GM12874 (cell line): ENCODE measurements around the gene ELAVL4.

ENCODE experiments used
- CTCF ChIP-seq: IDR thresholded peaks from 2 replicates; pipeline ENCODE4 v1.5.1; 2011; ENCODE audit warnings: low read depth, mild to moderate bottlenecking, control low read depth, low read length, moderate library complexity; ENCODE audit not compliant: insufficient read depth

ELAVL4 gene

GRCh38 chr1:50108497-50109059 is at the start of gene ELAVL4:
TSS of gene ELAVL4 (plus strand) at chr1:50108920. CDS start at chr1:50109190, 270 bp downstream.
- no peak for TF ChIP-seq CTCF

GRCh38 chr1:50060279-50060678 is 48.4 kb upstream of the ELAVL4 start:
- TF ChIP-seq CTCF = no peak

GRCh38 chr1:50066806-50067205 is 41.9 kb upstream of the ELAVL4 start:
- TF ChIP-seq CTCF = no peak

GRCh38 chr1:50074931-50075330 is 33.8 kb upstream of the ELAVL4 start:
- TF ChIP-seq CTCF = no peak

- TF ChIP-seq CTCF = no peak
These were observed 31.4 kb upstream of the ELAVL4 start for GRCh38 chr1:50077273-50077672.

GRCh38 chr1:50080904-50081586 is 27.7 kb upstream of the ELAVL4 start:
- TF ChIP-seq CTCF = peak; percentile 34; the same call in 1 of the 2 replicates

- TF ChIP-seq CTCF = no peak
These were observed 24.3 kb upstream of the ELAVL4 start for GRCh38 chr1:50084389-50084788.
